ENCODE data around the gene PPP3CA. TPM values are rescaled to one million over a fixed set of nuclear protein-coding genes. Genes with fewer than 3 reads are reported as not detected.

Gene PPP3CA
- total RNA-seq, 2 experiments from 2014 or later, result 25.9 to 32.4 TPM

DNA sequence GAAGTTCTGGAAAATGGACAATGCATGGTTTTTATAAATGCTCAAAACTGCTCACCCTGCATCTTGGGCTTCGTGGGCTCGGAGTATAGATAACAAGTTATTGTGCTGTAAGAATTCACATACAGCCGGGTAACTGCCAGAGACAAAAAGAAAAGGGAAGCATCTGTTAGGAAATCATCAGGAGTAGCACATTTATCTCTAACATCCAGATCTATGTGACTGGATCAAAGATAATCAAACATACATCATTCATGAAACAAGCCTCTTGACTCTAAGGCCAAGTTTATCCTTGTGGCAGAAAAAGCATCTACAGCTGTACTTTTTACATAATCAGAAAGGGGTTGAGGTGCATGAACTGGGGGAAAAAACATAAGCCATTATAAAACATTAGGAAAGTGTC is 264.2 kb downstream of the PPP3CA start:
- CTCF ChIA-PET, result no interaction called here
- POLR2A ChIA-PET, result no interaction called here

DNA sequence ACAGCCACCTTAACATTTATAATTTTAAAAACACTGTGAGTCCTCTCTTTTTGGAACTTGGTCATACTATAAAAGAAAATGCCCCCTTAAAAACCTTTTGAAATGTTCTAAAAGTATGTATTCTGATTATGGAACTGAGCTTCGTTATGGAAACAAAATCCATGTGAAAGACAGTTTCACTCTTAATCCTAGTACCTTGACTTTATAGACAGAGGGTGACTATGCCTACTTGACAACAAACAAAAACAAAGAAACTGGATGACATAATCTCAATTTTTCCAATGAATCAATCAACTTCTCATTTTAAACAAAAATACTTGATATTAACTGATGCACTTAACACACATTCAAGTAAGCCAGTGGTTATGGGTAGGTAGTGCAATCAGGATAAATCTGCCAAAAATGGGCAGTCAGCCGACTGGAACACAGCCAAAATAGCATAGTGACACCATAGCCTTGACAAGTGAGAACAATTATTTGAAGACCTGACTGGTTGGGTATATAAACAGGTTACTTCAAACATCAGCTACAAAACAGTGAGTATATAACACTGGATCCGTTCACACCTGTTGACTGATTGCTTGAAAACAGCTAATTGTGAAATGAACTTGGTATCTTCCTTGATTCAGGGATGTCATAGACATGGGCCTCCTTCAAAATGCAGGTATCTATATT is 265.5 kb downstream of the PPP3CA start:
- CTCF ChIA-PET, result no interaction called here
- POLR2A ChIA-PET, result no interaction called here

DNA sequence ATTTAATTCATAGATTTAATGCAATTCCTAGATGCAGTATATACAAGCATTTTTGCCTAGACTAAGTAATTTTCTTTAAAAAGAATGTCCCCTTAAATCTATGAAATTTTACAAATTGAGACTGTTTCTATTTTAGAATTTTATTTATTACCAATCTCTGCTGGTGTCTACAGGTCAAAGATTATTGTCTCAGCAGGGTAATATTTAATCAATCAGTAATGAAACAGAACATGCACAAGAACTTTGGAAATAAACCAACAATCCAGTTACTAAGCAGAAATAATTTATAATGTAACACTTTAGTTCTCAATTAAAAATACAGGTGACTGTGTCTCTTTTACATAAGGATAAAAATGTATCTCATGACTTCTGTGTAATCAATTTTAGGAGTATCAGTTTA is 266.2 kb downstream of the PPP3CA start:
- POLR2A ChIA-PET, result no interaction called here

DNA sequence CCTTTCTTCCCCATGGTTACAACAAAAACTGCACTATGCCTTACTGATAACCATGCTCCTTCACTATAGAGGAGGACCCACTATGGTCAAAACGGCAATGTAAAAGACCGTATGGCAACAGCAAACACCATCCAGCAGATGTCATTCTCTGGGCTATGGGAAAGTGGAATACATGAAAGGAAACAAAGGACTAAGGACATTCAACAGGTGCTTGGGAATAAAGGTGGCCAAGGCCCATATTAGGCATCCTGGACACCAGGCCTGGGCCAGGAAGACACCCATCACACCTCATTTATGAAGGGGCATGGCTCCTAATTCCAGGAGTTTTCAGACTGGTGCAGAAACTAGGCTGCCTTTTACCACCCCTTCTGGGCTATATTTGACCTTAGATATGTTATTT is 268.4 kb downstream of the PPP3CA start:
- ChIA-PET CTCF (no interaction called here), POLR2A (no interaction called here)

More for the DNA sequence above, 266.2 kb downstream of the PPP3CA start:
- CTCF ChIA-PET, result no interaction called here

DNA sequence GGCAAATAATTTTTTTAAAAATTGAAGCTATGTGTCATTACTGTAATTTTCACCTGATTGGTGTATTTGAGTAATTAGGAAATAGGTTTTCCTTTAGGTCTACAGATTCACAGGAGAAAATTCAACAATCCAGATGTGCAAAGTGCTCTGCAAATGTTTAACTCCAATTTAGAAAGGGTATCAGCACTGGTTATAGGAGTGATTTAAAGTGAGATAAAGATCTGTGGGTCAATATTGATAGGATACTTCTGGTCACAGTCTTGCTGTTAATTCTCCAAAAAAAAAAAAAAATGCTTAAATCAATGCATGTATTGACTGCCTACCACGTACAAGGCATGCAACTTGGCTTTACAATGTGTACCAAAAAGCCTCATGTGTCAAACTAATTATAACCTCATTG is 271.3 kb downstream of the PPP3CA start:
- ChIA-PET CTCF (interaction anchor here (0.7 to 0.9 kb wide), 2 partner anchors 10 to 198 kb away, joined by 3 to 4 read pairs; no protein-coding TSS in a partner anchor), POLR2A (no interaction called here)

DNA sequence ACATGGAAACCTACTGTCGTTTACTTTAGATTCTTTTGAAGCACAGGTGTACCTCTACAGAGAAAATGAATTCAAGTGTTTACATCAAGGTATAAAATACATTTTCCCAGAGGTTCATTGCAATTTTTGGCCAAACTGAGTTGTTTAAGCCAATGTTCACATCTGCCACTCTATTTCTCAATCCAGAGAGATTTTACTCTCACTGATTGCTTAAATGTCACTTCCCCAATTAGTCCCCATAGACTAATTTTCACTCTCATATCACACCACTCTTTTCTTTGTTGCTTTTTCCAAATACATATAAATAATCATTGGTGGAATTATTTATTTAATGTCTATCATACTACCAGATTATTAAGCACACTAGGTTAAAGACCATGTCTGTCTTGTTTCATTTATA is 271.8 kb downstream of the PPP3CA start:
- ChIA-PET POLR2A (no interaction called here), CTCF (interaction anchor here (0.9 kb wide), 1 partner anchor 10 kb away, joined by 3 read pairs; no protein-coding TSS in a partner anchor)

DNA sequence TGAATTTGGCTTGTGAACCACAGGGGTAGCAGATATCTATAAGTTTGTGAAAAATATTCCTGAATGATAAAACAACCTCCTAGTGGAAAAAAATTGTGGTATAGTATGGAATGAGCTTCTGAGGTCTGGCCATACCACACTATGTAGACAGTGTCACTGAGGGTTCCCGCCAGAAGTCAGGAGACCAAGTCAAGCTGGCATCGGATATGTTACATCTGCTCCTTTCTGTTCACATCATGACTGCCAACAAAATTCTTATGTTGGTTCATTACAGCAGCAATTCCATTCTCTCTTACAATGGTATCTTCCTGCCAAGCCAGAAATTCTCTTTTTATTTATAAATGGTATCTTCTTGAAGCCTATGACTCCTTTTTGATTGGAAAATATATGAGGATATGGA is 273.0 kb downstream of the PPP3CA start:
- CTCF ChIA-PET, result no interaction called here

DNA sequence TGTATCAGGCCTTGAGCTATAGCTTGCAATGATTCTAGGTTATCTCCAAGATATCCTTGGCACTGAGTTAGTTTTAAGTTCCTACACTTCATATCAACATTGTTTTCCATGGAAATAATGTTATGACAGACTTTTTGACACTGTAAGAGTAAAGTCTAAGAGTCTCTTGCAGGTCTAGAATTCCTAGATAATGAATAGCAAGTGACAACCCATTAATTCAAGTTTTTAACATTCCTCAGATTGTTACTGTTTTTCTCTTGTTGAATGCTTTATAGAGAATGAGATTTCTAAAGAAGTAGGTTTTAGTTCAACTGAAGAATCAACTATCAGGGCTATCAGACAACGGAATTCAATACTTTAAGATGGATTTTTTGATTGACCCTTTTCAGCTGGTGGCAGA is 276.1 kb downstream of the PPP3CA start:
- ChIA-PET POLR2A (no interaction called here), CTCF (no interaction called here)

More for the DNA sequence above, 273.0 kb downstream of the PPP3CA start:
- POLR2A ChIA-PET, result no interaction called here

DNA sequence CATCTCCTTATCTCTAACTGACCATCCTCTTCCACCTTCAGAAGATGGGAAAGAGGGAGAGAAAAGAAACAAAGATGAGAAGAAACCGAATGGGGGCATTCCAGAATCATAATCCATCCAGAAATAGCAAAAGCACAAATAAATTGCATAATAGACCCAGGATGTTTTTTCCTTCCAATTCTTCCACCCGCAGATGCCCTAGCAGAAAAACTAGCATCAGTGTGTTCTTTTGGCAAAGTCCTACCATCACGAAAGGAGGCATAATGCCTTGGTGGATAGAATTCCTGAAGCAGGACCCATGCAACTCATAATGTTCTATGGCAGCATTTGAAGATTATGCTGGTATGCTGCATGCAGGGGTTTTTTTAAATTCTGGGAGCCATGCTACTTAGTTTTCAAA is 279.2 kb downstream of the PPP3CA start:
- POLR2A ChIA-PET, result no interaction called here

DNA sequence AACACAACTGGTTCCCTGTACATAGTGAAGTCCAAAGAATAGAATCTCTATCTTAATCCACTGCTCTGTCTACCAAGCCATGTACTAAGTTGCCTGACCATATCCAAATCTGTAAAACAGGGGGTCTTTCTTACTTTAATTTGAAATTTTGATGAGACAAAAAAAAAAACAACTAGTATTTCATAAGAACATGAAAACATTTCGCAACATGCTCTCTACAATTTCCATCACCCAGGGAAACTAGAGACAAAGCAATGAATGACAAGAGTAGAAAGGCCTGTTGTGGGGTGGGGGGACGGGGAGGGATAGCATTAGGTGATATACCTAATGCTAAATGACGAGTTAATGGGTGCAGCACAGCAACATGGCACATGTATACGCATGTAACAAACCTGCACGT is 279.9 kb downstream of the PPP3CA start:
- CTCF ChIA-PET, result no interaction called here
- POLR2A ChIA-PET, result no interaction called here

More for the DNA sequence above, 279.2 kb downstream of the PPP3CA start:
- CTCF ChIA-PET, result no interaction called here

DNA sequence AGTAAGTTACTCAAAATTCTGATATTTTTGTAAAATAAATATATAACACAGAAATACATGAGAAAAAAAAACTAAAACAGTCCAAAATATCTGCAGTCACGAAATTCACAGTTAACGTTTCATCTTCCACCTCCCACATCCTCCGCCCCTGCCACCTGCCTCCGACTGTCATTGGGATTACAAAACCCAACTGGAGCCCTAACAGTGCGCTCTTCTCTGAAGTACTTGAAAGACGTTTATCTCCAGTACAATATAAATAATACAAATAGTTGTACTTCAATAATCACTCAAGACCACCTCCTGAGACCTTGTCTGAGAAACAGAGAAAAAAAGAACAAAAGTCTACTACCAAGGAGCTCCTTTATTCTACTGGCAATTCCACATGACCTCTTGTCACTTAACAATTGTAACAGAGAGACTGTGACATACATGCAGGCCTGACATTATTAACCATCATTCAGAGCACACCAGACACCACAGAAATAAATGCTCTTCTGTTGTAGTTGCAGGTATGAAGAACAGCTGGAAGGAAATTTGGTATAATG is 280.6 kb downstream of the PPP3CA start:
- ChIA-PET CTCF (no interaction called here), POLR2A (no interaction called here)

DNA sequence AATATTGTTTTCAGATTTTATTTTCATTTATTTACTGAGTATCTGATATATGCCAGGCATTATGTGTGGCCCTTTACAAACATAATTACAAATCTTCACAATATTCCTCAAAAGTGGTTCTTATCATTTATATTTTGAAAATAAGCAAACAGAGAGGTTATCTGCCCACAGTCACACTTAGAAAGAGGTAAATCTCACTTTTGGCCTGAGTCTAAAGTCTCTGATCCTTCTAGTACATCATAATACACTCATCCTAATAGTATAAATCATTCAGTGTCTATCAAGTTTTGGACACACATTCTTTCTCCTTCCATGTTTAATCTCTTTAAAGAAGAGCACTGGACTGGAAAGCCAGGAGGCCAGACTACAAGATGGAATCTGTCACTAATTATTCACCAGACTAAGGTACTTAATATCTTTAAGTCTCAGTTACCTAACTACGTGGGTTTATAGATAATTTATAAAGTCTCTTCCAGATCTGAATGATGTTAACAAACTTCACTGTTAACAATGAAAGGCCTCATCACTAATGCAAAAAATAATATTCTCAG is 281.3 kb downstream of the PPP3CA start:
- ChIA-PET CTCF (no interaction called here), POLR2A (no interaction called here)

DNA sequence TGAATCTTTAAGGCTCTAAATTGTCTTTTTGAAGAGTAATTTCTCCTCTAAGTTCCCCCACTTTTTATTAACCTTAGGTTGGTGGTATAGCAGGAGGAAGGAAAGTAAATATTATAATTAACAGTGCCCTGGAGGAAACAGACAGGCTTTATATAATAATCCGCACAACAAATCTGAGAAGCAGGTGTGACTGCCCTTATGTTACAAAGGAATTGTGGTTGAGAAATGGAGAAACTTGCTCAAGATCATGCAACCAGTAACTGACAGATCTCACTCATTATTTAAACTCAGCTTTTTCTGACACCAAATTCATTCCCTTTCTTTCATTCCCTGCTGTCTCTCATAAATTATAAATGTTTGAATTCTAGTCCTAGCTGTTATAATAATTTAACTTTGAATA is 282.0 kb downstream of the PPP3CA start:
- ChIA-PET POLR2A (no interaction called here), CTCF (no interaction called here)

DNA sequence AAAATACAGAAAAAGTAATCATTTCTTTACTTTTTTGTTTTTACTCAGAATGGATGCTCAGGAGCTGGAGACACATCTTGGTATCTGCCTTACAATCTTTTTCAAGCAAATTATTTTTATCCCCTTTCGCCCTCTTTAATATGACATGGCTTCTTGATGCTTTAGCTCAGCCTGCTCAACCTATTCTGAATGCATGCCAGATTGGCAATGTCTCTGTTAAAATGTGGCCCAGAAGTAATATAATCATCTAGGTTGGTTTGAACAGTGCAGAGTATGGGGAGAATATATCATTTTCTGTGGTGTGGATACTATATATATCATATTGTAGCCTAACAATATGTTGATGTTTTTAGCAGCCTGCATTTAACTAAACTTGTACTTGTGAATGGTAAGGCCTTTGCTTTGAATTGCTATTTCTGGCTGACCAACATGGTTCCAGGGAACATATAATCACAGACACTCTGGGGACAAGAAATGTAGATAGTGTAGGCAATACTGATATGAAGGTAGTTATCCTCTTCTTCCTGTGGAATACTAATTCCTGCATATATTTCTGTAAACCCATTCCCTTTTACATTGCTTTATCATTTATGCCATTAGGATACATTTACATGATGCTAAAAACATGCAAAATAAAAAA is 282.7 kb downstream of the PPP3CA start:
- CTCF ChIA-PET, result no interaction called here
- POLR2A ChIA-PET, result no interaction called here

DNA sequence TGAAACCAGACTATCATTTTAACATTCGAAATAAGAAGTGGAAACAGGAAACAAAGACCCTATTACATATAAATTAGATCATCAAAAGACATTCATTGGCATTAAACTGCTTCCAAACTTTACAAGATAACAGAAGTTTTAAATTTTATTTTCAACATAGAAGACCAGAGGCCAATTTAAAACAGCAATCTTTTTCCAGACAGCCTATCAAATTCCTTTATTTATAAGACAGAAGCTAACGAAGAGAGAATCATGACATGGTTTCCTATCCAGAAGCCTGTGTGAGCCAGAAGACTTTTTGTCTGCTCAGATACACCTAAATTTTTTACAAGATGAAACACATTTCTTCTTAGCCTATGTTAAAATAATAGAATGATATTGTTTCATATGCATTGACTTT is 291.9 kb downstream of the PPP3CA start:
- ChIA-PET CTCF (no interaction called here), POLR2A (no interaction called here)

DNA sequence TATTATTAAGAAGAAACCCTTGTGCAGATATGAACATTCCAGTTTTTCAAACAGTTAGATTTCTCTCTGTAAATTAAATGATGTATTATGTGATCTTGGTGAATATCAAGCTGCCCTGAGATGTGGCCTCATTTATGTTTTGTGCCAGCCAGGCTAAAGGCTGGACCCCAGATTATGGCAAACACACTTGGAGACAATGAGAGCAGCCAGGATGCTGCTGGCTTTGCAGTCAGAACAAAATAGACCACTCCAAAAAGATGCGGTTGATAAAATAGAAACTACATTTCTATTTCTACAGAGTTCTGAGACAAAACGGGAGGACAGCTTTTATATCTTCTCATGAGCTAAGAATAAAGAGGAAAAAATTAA is 296.5 kb downstream of the PPP3CA start:
- ChIA-PET CTCF (no interaction called here), POLR2A (no interaction called here)

DNA sequence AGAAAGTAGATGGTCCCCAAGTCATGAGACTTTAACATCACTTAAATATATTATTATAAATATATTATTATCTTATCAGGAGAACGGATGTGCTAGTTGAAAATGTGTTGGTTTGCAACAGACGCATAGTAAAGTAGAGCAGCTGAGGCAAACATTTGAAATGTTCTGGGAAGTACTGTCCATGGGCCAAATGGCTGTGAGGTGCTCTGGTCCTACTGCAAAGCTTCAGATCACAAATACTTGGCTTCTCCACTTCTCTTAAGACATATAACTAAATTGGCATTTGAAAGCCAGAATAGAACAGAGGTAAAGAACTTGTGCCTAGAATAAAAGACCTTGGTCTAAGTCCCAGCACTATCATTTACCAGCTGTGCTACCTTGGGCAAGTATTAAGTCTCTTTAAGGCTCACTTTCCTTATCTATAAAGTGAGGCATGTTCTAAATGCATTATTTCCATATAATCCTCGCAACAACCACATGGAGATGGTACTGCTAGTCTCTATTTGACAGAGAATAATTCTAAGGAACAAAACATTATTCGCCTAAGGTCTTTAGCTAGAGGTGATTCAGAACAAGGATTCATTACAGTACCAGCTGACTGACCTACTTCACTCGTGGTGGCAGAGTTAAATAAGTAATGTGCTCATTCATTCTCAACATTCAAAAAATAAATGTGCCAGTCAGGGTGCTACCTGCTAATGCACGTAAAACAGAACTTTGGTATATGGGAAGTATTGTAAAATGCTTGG is 297.1 kb downstream of the PPP3CA start:
- POLR2A ChIA-PET, result no interaction called here
- CTCF ChIA-PET, result interaction anchor here (0.6 kb wide), 1 partner anchor 101 kb away, joined by 3 read pairs; no protein-coding TSS in a partner anchor

DNA sequence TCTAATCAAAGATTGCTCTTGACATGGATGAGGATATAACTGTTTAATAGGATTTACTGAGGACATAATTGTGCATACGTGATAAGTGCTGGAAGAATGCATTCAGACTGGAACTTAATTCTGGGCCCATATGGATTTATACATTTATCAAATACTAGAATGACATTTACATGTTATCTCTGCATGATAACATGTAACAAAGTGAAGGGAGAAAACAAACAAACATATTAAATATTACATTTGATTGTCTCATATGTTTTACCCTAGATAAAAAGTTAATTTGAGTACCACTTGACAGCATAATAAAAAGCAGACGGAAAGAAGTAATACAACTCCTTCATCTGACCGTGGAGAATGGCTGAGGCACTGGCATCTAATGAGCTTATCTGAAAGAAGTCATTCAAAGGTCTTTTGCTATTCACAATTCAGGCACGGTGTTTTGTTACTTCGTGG is 297.8 kb downstream of the PPP3CA start:
- POLR2A ChIA-PET, result no interaction called here
- CTCF ChIA-PET, result interaction anchor here (0.6 kb wide), 1 partner anchor 102 kb away, joined by 3 read pairs; no protein-coding TSS in a partner anchor

DNA sequence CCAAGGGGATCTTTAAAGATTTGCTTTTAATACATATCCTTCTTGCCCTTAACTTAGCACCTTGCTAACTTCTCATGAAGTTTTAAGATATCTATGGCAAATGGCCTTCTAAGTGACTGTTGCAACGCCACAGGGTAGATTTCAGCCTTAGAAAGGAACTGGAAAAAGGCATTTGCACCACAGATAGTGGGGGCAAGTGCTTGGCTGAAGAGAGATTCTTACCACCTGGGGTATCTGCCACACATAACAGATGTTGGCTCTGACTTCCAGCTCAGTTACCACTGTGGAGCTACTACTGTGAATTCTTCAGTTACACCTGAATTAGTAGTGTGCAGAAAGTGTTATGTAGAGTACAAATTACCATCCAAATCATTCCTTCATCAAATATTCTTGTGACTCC is 302.6 kb downstream of the PPP3CA start:
- ChIA-PET CTCF (no interaction called here), POLR2A (no interaction called here)

DNA sequence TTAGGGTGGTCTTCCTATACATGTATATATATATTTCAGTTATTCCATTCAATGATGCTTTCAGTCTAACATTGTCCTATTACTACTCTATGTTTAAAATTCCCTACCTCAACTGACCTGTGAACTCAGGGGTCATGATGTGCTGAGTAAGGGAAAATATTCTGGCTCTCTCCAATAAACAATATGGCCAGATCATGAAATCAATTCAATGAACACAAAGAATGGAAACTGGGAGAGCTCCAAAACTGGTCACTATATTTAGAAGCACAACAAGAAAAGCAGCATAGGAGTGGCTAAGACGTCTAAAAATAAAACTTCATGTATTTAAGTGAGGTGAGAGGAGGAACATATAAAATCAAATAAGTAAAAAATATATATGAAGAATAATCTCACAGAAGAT is 304.5 kb downstream of the PPP3CA start:
- CTCF ChIA-PET, result no interaction called here

DNA sequence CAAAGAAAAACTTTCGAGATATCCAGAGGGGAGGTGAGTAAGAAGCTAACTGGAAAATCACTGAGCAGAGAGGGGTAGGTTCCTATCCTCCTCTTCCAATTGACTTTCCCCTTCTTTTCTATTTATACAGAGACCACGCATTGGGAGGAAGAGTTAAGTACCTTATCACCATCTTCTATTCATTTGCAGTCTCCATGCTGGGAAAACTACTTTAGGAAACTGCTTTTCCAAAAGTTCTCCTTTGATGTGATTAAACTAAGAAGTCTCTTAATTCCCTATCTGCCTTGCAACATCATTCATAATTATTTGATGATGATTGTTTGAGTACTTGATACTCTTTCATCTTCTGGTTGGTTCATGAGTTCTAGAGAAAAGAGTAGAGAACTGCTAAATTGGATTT is 306.6 kb downstream of the PPP3CA start:
- CTCF ChIA-PET, result no interaction called here
- POLR2A ChIA-PET, result no interaction called here

More for the DNA sequence above, 304.5 kb downstream of the PPP3CA start:
- POLR2A ChIA-PET, result no interaction called here
